ENCODE data around the gene RMDN3.

RMDN3 gene

DNA sequence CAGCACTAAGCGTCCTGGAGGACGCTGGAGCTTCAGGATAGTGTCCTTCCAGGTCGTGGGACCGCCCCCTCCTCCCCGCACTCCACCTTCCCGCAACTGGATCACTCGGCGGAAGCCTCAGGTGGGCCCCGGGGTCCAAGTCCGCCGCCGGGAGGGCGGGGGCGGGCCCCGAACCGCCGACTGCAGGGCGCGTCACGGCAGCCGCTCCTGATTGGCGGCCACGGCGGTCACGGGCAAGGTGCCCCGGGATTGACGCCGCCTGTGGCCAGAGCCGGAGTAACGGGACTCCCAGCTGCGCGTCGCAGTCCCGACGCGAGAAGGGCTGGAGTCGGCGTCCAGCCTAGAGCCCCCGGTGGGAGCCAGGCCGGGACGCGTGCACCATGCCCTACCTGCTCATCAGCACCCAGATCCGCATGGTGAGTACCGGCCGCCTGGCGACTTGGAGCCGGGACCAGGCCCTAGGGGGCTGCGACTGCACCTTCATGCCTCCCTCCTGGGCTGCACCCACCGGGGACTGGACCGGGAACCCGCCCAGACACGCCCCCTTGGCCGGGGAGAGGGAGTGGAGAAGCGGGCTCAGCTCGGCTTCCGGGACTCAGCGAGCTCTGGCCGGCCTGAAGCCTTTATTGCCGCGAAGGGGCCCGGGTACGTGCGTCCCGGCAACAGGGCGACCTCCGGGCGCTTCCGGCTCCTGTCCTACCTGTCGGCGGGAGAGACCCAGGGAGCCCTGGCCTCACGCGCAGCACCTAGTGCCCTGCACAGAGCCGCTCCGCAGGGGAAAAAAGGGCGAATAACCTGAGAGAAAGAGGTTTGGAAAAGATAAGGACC lies 9.0 kb upstream of the RMDN3 start, which contains the start of gene GCHFR:
GCHFR (plus strand) TSS at position 268 of the 828 bp plus-strand sequence; CDS start at position 381, 113 bp downstream.
- H3K4me1 ChIP-seq (ENCODE audit: insufficient read depth, low read length, poor library complexity, severe bottlenecking), result peaks cover 48% of the 10 kb centered on the region

DNA sequence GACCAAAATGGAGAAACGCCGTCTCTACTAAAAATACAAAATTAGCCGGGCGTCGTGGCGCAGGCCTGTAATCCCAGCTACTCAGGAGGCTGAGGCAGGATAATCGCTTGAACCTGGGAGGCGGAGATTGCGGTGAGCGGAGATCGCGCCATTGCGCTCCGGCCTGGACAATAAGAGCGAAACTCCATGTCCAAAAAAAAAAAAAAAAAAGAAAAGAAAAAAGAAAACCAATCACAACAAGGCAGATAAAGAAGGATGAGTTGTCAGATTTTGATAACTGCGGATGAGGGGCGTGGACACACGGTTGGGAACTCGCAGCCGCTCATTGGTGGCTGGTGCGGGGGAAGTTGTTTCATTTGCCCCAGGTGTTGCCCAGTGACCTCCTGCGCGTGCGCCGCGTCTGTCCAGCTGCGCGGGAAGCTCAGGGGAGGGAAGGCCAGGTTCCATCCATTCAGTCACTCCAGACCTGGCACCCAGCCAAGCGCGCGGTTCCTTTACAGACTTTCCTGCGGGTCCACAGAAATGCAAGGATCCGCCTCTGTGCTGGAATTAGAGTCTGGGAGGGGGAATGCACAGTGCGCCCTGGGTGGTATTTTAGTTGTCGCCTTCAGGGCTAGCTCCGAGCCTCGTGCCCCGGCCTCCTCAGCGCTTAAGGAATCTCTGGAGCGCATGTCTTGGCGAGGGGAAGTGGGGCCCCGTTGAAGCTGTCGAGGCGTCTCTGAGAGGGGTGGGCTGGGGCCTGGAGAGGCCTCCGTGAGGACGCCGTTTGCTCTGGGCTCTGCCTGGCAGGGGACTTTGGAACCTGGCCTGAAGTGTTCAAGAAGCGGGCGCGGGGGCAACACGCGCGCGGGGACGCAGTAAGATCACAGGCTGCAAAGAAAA lies 8.1 kb upstream of the RMDN3 start:
- H2AFZ ChIP-seq (ENCODE audit: low read length), result peak overlapping the region; percentile 78

More for the DNA sequence above, 9.0 kb upstream of the RMDN3 start, which contains the start of gene GCHFR:
- TF ChIP-seq, protein P1, sequence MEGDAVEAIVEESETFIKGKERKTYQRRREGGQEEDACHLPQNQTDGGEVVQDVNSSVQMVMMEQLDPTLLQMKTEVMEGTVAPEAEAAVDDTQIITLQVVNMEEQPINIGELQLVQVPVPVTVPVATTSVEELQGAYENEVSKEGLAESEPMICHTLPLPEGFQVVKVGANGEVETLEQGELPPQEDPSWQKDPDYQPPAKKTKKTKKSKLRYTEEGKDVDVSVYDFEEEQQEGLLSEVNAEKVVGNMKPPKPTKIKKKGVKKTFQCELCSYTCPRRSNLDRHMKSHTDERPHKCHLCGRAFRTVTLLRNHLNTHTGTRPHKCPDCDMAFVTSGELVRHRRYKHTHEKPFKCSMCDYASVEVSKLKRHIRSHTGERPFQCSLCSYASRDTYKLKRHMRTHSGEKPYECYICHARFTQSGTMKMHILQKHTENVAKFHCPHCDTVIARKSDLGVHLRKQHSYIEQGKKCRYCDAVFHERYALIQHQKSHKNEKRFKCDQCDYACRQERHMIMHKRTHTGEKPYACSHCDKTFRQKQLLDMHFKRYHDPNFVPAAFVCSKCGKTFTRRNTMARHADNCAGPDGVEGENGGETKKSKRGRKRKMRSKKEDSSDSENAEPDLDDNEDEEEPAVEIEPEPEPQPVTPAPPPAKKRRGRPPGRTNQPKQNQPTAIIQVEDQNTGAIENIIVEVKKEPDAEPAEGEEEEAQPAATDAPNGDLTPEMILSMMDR (conservative IDR thresholded peaks at IDR 0.05; ENCODE audit: low read length), result peak; percentile 43
- no peak for TF ChIP-seq EZH2phosphoT487 (IDR thresholded peaks at IDR 0.05; ENCODE audit: borderline replicate concordance)
- Histone ChIP-seq H3K79me2 (ENCODE audit: insufficient read depth, low read length) (peaks cover 51% of the 10 kb centered on the region), H3K27me3 (ENCODE audit: insufficient read depth, low read length, poor library complexity, severe bottlenecking) (no peaks in the 10 kb centered on the region), H3K9me3 (ENCODE audit: insufficient read depth, low read depth, low read length) (no peaks in the 10 kb centered on the region), H3K9me2 (replicated peaks; ENCODE audit: low read depth, low read length) (no peaks in the 10 kb centered on the region), H3K4me2 (ENCODE audit: low read depth, low read length, poor library complexity, severe bottlenecking) (peak within 1 kb of the TSS; percentile 95), H2AFZ (ENCODE audit: low read length) (peak within 1 kb of the TSS; percentile 78), H3F3A (ENCODE audit: low read depth) (peaks cover 4% of the 10 kb centered on the region; the same call in 1 of the 2 replicates), H3K9ac (ENCODE audit: low read depth, low read length, poor library complexity, severe bottlenecking) (peak within 1 kb of the TSS; percentile 84), H4K20me1 (ENCODE audit: insufficient read depth, low read length, poor library complexity, severe bottlenecking) (peaks cover 7% of the 10 kb centered on the region), H3K4me3 (ENCODE audit: low read length, poor library complexity, severe bottlenecking) (peak within 1 kb of the TSS; percentile 98), H3K36me3 (ENCODE audit: insufficient read depth, low read length) (no peaks in the 10 kb centered on the region; the same call in 1 of the 2 replicates)

DNA sequence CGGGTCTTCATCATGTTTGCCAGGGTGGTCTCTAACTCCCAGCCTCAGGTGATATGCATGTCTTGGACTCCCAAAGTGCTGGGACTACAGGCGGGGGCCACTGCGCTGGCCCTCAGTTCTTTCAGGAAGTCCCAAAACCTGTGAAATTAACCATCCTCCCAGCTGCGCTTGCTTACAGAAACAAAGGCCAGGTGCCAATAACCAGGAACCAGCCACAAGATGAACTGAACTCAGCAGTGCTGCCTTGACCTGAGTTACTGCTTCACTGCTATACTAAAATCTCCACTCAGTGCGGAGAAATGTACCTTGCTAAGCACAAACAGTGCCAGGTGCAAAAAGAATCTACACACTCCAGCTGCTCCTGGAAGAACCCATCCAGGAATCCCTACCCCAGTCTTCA lies 4.9 kb upstream of the RMDN3 start:
- TF ChIP-seq EZH2phosphoT487 (IDR thresholded peaks at IDR 0.05; ENCODE audit: borderline replicate concordance), result no peak
- TF ChIP-seq, protein P1 (conservative IDR thresholded peaks at IDR 0.05; ENCODE audit: low read length), result no peak
- Histone ChIP-seq H3K4me3 (ENCODE audit: low read length, poor library complexity, severe bottlenecking) (no peak overlapping the region), H3K9ac (ENCODE audit: low read depth, low read length, poor library complexity, severe bottlenecking) (no peak overlapping the region), H3K36me3 (ENCODE audit: insufficient read depth, low read length) (no peaks in the 10 kb centered on the region), H3K9me3 (ENCODE audit: insufficient read depth, low read depth, low read length) (no peaks in the 10 kb centered on the region), H2AFZ (ENCODE audit: low read length) (no peak overlapping the region), H3K27me3 (ENCODE audit: insufficient read depth, low read length, poor library complexity, severe bottlenecking) (no peaks in the 10 kb centered on the region), H3K79me2 (ENCODE audit: insufficient read depth, low read length) (peaks cover 16% of the 10 kb centered on the region), H4K20me1 (ENCODE audit: insufficient read depth, low read length, poor library complexity, severe bottlenecking) (no peaks in the 10 kb centered on the region), H3F3A (ENCODE audit: low read depth) (peaks cover 6% of the 10 kb centered on the region; the same call in 1 of the 2 replicates), H3K9me2 (replicated peaks; ENCODE audit: low read depth, low read length) (no peaks in the 10 kb centered on the region), H3K4me2 (ENCODE audit: low read depth, low read length, poor library complexity, severe bottlenecking) (no peak overlapping the region), H3K4me1 (ENCODE audit: insufficient read depth, low read length, poor library complexity, severe bottlenecking) (peaks cover 30% of the 10 kb centered on the region)

More for the DNA sequence above, 8.1 kb upstream of the RMDN3 start:
- peaks cover 7% of the 10 kb centered on the region for H4K20me1 ChIP-seq (ENCODE audit: insufficient read depth, low read length, poor library complexity, severe bottlenecking)
- H3K4me2 ChIP-seq (ENCODE audit: low read depth, low read length, poor library complexity, severe bottlenecking), result peak overlapping the region; percentile 95
- H3F3A ChIP-seq (ENCODE audit: low read depth), result peaks cover 3% of the 10 kb centered on the region; the same call in 1 of the 2 replicates
- H3K4me3 ChIP-seq (ENCODE audit: low read length, poor library complexity, severe bottlenecking), result peak overlapping the region; percentile 98
- no peaks in the 10 kb centered on the region; the same call in 1 of the 2 replicates for H3K36me3 ChIP-seq (ENCODE audit: insufficient read depth, low read length)
- H3K4me1 ChIP-seq (ENCODE audit: insufficient read depth, low read length, poor library complexity, severe bottlenecking), result peaks cover 39% of the 10 kb centered on the region
- H3K9me3 ChIP-seq (ENCODE audit: insufficient read depth, low read depth, low read length), result no peaks in the 10 kb centered on the region
- peak overlapping the region; percentile 84 for H3K9ac ChIP-seq (ENCODE audit: low read depth, low read length, poor library complexity, severe bottlenecking)
- no peaks in the 10 kb centered on the region for H3K9me2 ChIP-seq (replicated peaks; ENCODE audit: low read depth, low read length)
- TF ChIP-seq, protein P1 (conservative IDR thresholded peaks at IDR 0.05; ENCODE audit: low read length), result no peak
- TF ChIP-seq EZH2phosphoT487 (IDR thresholded peaks at IDR 0.05; ENCODE audit: borderline replicate concordance), result no peak
- H3K79me2 ChIP-seq (ENCODE audit: insufficient read depth, low read length), result peaks cover 47% of the 10 kb centered on the region
- no peaks in the 10 kb centered on the region for H3K27me3 ChIP-seq (ENCODE audit: insufficient read depth, low read length, poor library complexity, severe bottlenecking)

All from Loucy (cell line).